DOHH2 (cell line): Measurements from ENCODE around the gene MBD2.

Experiments
- EZH2phosphoT487 ChIP-seq: fragments of 200-600 bp; sonication (generic); IDR thresholded peaks from 2 replicates; pipeline ENCODE4 v1.6.1; 2017; ENCODE audit warnings: borderline replicate concordance, mild to moderate bottlenecking, antibody characterized with exemption, low read length, moderate library complexity, mixed read lengths
- TF ChIP-seq, protein P1 (sequence below): fragments of 200-600 bp; sonication (generic); IDR thresholded peaks from one replicate; pipeline ENCODE4 v1.5.1; 2014; ENCODE audit warnings: antibody characterized with exemption, mild to moderate bottlenecking, low read depth, low read length; ENCODE audit not compliant: poor library complexity, severe bottlenecking

DNA sequence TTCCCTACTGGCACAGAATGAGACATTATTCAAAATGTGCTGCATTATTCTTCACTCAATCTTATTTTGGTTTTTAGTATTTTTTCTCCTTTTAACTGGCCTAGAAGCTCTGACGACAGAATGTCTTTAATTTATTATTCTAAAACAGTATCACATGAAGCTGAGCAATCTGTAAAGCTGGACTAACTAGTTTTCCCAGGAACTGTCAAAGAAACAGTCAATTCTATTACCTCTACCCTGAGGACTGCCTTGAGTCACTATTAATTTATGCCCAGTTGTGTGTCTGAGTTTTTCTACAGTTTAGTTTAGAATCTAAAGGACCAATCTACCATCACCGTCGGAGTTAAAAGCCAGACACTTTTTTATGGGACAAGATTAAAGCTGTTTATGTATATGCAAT is 31.6 kb downstream of the MBD2 start:
- TF ChIP-seq, protein P1, sequence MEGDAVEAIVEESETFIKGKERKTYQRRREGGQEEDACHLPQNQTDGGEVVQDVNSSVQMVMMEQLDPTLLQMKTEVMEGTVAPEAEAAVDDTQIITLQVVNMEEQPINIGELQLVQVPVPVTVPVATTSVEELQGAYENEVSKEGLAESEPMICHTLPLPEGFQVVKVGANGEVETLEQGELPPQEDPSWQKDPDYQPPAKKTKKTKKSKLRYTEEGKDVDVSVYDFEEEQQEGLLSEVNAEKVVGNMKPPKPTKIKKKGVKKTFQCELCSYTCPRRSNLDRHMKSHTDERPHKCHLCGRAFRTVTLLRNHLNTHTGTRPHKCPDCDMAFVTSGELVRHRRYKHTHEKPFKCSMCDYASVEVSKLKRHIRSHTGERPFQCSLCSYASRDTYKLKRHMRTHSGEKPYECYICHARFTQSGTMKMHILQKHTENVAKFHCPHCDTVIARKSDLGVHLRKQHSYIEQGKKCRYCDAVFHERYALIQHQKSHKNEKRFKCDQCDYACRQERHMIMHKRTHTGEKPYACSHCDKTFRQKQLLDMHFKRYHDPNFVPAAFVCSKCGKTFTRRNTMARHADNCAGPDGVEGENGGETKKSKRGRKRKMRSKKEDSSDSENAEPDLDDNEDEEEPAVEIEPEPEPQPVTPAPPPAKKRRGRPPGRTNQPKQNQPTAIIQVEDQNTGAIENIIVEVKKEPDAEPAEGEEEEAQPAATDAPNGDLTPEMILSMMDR: no peak
- no peak for TF ChIP-seq EZH2phosphoT487
